HepG2 (cell line): Measurements from ENCODE around the gene DRAXIN. TPM values are rescaled to one million over a fixed set of nuclear protein-coding genes. Genes with fewer than 3 reads are reported as not detected.

Source experiments
- ATAC-seq: fragments of 200-7000 bp; cut with Tn5 transposase; 3 replicates; pipeline ENCODE4 v1.9.1; 2020; ENCODE audit warnings: mild to moderate bottlenecking, moderate library complexity
- BruUV-seq: library from RNA; stranded (reverse); fragments of 400-500 nt; replicated peaks from 2 replicates; lab custom pipeline; 2021; lab: Mats Ljungman, UMichigan
- CTCF ChIA-PET: fragments of 300-600 bp; formaldehyde crosslinking; extraction: SDS; loops from one replicate; lab custom pipeline; 2021; ENCODE audit warnings: low total read pairs, inconsistent platforms, low intra/inter-chr PET ratio; lab: Yijun Ruan, JAX
- POLR2A ChIA-PET: fragments of 350-600 bp; sonication (Branson Sonifier 250); formaldehyde crosslinking; loops from one replicate; lab custom pipeline; 2020; ENCODE audit warnings: antibody characterized with exemption, inconsistent platforms; lab: Yijun Ruan, JAX
- DNase-seq: peaks from one replicate; pipeline ENCODE4 v3.0.0-alpha.2; 2015; ENCODE audit warnings: low spot score
- FAIRE-seq: peaks from 3 replicates; lab custom pipeline; 2011; peaks lifted over from hg19 to GRCh38; lab: Jason Lieb, UNC
- H2AFZ ChIP-seq: one replicate; pipeline ENCODE4 v1.6.1; 2011; ENCODE audit warnings: low read length, inconsistent platforms
- H3K27ac ChIP-seq: fragments of 300-600 bp; 3 replicates; pipeline ENCODE4 v1.8.0; 2011; ENCODE audit warnings: mixed run types, mild to moderate bottlenecking, mixed read lengths, low read length, inconsistent platforms; ENCODE audit not compliant: insufficient read depth; ENCODE audit errors: extremely low read length
- H3K27me3 ChIP-seq, 2 experiments: fragments of 200-600 bp in 1 of 2; 2 replicates in 1 of 2; 3 replicates in 1 of 2; pipeline versions ENCODE4 v1.6.0 to v1.8.0; 2011; ENCODE audit warnings: low read length in 2 of 2, mild to moderate bottlenecking in 2 of 2, moderate library complexity in 2 of 2, inconsistent platforms in 1 of 2; ENCODE audit not compliant: insufficient read depth in 2 of 2, control insufficient read depth in 1 of 2
- H3K36me3 ChIP-seq, 2 experiments: fragments of 200-600 bp in 1 of 2; replicated peaks in 1 of 2; 2 replicates in 1 of 2; 3 replicates in 1 of 2; pipeline versions ENCODE4 v1.5.1 to v1.8.0; 2011; ENCODE audit warnings: low read length in 2 of 2, inconsistent platforms in 1 of 2; ENCODE audit not compliant: insufficient read depth in 2 of 2, control insufficient read depth in 1 of 2
- H3K4me1 ChIP-seq: 2 replicates; pipeline ENCODE4 v1.5.1; 2012; ENCODE audit warnings: low read length, inconsistent platforms; ENCODE audit not compliant: insufficient read depth
- H3K4me2 ChIP-seq: 2 replicates; pipeline ENCODE4 v1.6.0; 2011; ENCODE audit warnings: low read depth, low read length, inconsistent platforms
- H3K4me3 ChIP-seq, 3 experiments: fragments of 200-600 bp in 1 of 3; sonication (generic), shearing (Covaris generic) in 1 of 3; replicated peaks in 1 of 3; 2 replicates each; pipeline ENCODE4 v1.5.1; 2011 to 2016; ENCODE audit warnings: low read length in 3 of 3, inconsistent platforms in 2 of 3, low read depth in 2 of 3, mild to moderate bottlenecking in 2 of 3, control low read depth in 1 of 3, mixed read lengths in 1 of 3; ENCODE audit not compliant: insufficient read depth in 1 of 3
- H3K79me2 ChIP-seq: one replicate; pipeline ENCODE4 v1.6.1; 2011; ENCODE audit warnings: low read length, inconsistent platforms; ENCODE audit not compliant: insufficient read depth
- H3K9ac ChIP-seq: 2 replicates; pipeline ENCODE4 v1.6.0; 2011; ENCODE audit warnings: mild to moderate bottlenecking, low read depth, low read length, inconsistent platforms; ENCODE audit not compliant: insufficient read depth
- H3K9me3 ChIP-seq: 2 replicates; pipeline ENCODE4 v1.5.1; 2012; ENCODE audit warnings: mild to moderate bottlenecking, low read length
- H4K20me1 ChIP-seq: 2 replicates; pipeline ENCODE4 v1.6.0; 2011; ENCODE audit warnings: inconsistent platforms, mild to moderate bottlenecking, low read length, moderate library complexity; ENCODE audit not compliant: insufficient read depth
- HNRNPLL ChIP-seq: fragments of 200-400 bp; formaldehyde crosslinking; IDR thresholded peaks from 2 replicates; pipeline ENCODE4 v1.6.1; 2017; ENCODE audit warnings: mild to moderate bottlenecking, low read depth, low read length; ENCODE audit not compliant: poor library complexity, severe bottlenecking
- PITX1 ChIP-seq: sonication (generic); formaldehyde crosslinking; IDR thresholded peaks from 2 replicates; pipeline ENCODE4 v1.5.1; 2020; ENCODE audit warnings: mild to moderate bottlenecking, missing genetic modification reagents
- RFX3 ChIP-seq: IDR thresholded peaks from 2 replicates; pipeline ENCODE4 v1.6.1; 2016; ENCODE audit warnings: missing biosample characterization, missing genetic modification reagents
- SALL1 ChIP-seq: sonication (generic); formaldehyde crosslinking; IDR thresholded peaks from 2 replicates; pipeline ENCODE4 v1.8.0; 2022; ENCODE audit warnings: mild to moderate bottlenecking, missing genetic modification reagents
- SOX5 ChIP-seq: IDR thresholded peaks from 2 replicates; pipeline ENCODE4 v1.6.1; 2016; ENCODE audit warnings: borderline replicate concordance
- STAG1 ChIP-seq: sonication (generic); formaldehyde crosslinking; IDR thresholded peaks from 2 replicates; pipeline ENCODE4 v1.4.0; 2020; ENCODE audit warnings: missing genetic modification reagents
- ZNF263 ChIP-seq: sonication (generic); formaldehyde crosslinking; IDR thresholded peaks from 2 replicates; pipeline ENCODE4 v1.4.0; 2020; ENCODE audit warnings: missing genetic modification reagents
- ZSCAN25 ChIP-seq: sonication (generic); formaldehyde crosslinking; IDR thresholded peaks from 2 replicates; pipeline ENCODE4 v1.8.0; 2022; ENCODE audit warnings: mild to moderate bottlenecking, missing genetic modification reagents
- WGBS: methylation state at CpG from one replicate; pipeline ENCODE4 v1.1.6; 2017; ENCODE audit warnings: low lambda C conversion rate; 5-methylcytosine and 5-hydroxymethylcytosine counted together
- in situ Hi-C: cut with HindIII; loops from 2 replicates; pipeline ENCODE4 v1.10.0; 2017; ENCODE audit warnings: low pct_unique_long_range_greater_than_20kb; ENCODE audit not compliant: extremely low pct_ligation_motif_present
- intact Hi-C: fragments of 100-400 bp; cut with micrococcal nuclease; formaldehyde crosslinking; loops from one replicate; pipeline ENCODE4 v1.10.0; 2022; ENCODE audit not compliant: unreplicated experiment
- polyA plus RNA-seq, 8 experiments: library from polyadenylated mRNA; depleted of rRNA in 3 of 8; stranded (reverse) in 7 of 8; unstranded in 1 of 8; fragments of >200 nt; fragmentation: Illumina TruSeq in 4 of 8; extraction: Trizol in 4 of 8; gene quantifications; 2 replicates each; pipeline versions ENCODE4 v1.2.1 to v1.2.3, GENCODE V29; 2011 to 2016; ENCODE audit warnings: low read depth in 4 of 8, missing spikeins in 1 of 8, mixed read lengths in 1 of 8; ENCODE audit not compliant: insufficient read depth in 1 of 8
- total RNA-seq, 5 experiments: library from RNA; depleted of rRNA; stranded (reverse); fragments of >200 nt; fragmentation: Illumina TruSeq; extraction: Trizol; gene quantifications; 2 replicates each; pipeline ENCODE4 v1.2.3, GENCODE V29; 2016; ENCODE audit warnings: low read depth in 1 of 5
- TF ChIP-seq, protein P1 (sequence below): sonication (generic); formaldehyde crosslinking; IDR thresholded peaks from 2 replicates; pipeline ENCODE4 v1.4.0; 2020; ENCODE audit warnings: missing genetic modification reagents, low read depth, mild to moderate bottlenecking, borderline replicate concordance
- TF ChIP-seq, protein P2 (sequence below): sonication (generic); formaldehyde crosslinking; IDR thresholded peaks from 2 replicates; pipeline ENCODE4 v1.5.0; 2020; ENCODE audit warnings: mild to moderate bottlenecking, missing genetic modification reagents, moderate library complexity
- TF ChIP-seq, protein P3 (sequence below): sonication (generic); formaldehyde crosslinking; IDR thresholded peaks from 2 replicates; pipeline ENCODE4 v1.4.0; 2020; ENCODE audit warnings: low read depth, missing genetic modification reagents

DRAXIN gene
- total and polyA plus RNA-seq, 2 of the 13 experiments (the other 11 are each of a cell fraction or from before 2014, with no cell fraction given) = 0.02 TPM; not detected in 1

- Histone ChIP-seq H4K20me1 (no peaks in the 10 kb centered on the region), H3K79me2 (no peaks in the 10 kb centered on the region), H3K36me3 (no peaks in the 10 kb centered on the region), H3K27ac (no peak overlapping the region), H3K27me3 (peaks cover 17 to 57% of the 10 kb centered on the region in 2 experiments), H3K9me3 (no peaks in the 10 kb centered on the region), H3K4me3 (no peak overlapping the region), H3K4me1 (peaks cover 13% of the 10 kb centered on the region), H2AFZ (no peak overlapping the region), H3K4me2 (no peak overlapping the region), H3K9ac (no peak overlapping the region)
- no TSS peak for BruUV-seq
- CTCF ChIA-PET = no interaction called here
- in situ Hi-C loops = no loop called here
- intact Hi-C loops = no loop called here
- no peak for TF ChIP-seq SOX5
- POLR2A ChIA-PET = no interaction called here
- DNase-seq (no peak), FAIRE-seq (no peak), ATAC-seq (no peak)
- WGBS = 36% methylated on average over 4 of the region's 14 CpGs
Measured at GRCh38 chr1:11706292-11706691, 14.8 kb downstream of the DRAXIN start.

DNA sequence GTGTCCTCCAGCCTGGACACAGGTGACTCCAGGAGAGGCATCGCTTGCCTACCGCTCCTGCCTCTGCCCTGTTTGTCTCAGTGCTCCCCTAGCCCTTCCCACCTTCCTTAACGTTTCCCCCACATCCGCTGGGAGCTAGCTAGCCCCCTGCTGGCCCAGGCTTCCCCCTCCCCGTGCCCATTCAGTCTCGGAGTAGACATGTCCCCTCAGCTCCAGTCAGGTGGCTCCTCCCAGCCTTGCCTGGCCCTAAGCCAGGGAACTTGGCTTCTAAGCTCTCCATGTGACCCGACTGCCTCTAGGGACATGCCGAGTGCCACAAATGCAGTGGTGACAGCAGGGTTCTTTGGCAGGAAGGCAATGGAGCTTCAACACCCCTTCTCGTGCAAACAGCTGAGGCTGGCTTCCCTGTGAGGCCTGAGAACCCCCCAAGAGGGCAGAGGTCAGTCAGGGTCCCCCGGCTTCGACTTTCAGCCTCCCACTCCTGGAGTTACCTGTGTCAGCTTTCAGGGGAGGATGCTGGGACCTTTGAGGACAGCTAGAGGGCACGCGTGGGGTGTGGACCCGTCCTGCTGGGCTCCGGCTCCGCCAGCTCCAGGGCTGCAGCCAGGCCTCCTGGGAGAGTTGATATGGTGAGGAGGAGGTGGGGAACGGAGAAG, 16.2 kb downstream of the DRAXIN start:
- Histone ChIP-seq H2AFZ (no peak overlapping the region), H3K9me3 (no peaks in the 10 kb centered on the region), H3K4me3 (peak overlapping the region in 1 of 3 experiments; percentile 39; a peak in 1 of 6 replicates), H3K36me3 (no peaks in the 10 kb centered on the region), H3K9ac (no peak overlapping the region), H3K79me2 (no peaks in the 10 kb centered on the region), H4K20me1 (no peaks in the 10 kb centered on the region), H3K4me1 (peaks cover 13% of the 10 kb centered on the region), H3K27ac (no peak overlapping the region), H3K27me3 (peaks cover 17 to 57% of the 10 kb centered on the region in 2 experiments), H3K4me2 (peak overlapping the region; percentile 54)
- no TSS peak for BruUV-seq
- in situ Hi-C loops (no loop called here), intact Hi-C loops (no loop called here)
- DNase-seq = peak; percentile 69
- peak; percentile 81 for ATAC-seq
- no peak for FAIRE-seq
- 4% methylated on average over 8 of the region's 17 CpGs for WGBS
- ChIA-PET POLR2A (interaction anchor here (1.1 to 1.2 kb wide), 2 partner anchors 12 to 26 kb away, joined by 3 to 5 read pairs; no protein-coding TSS in a partner anchor), CTCF (no interaction called here)
- TF ChIP-seq PITX1 (CRISPR knock-in tag) (0 out of 2 replicates have a peak, but pooled peaks have one; percentile 38), SALL1 (CRISPR knock-in tag) (0 out of 2 replicates have a peak, but pooled peaks have one; percentile 15), HNRNPLL (no peak), ZSCAN25 (CRISPR knock-in tag) (0 out of 2 replicates have a peak, but pooled peaks have one; percentile 25), STAG1 (CRISPR knock-in tag) (peak; percentile 18; the same call in 1 of the 2 replicates), ZNF263 (CRISPR knock-in tag) (peak; percentile 68; the same call in 1 of the 2 replicates), RFX3 (CRISPR knock-in tag) (no peak)
- TF ChIP-seq, protein P1, sequence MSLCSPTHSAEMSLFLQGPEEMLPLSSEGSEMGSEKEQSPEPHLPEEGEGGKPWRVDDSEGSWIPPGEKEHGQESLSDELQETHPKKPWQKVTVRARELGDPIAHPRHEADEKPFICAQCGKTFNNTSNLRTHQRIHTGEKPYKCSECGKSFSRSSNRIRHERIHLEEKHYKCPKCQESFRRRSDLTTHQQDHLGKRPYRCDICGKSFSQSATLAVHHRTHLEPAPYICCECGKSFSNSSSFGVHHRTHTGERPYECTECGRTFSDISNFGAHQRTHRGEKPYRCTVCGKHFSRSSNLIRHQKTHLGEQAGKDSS (CRISPR knock-in tag) = peak; percentile 34; the same call in 1 of the 2 replicates
- TF ChIP-seq, protein P2, sequence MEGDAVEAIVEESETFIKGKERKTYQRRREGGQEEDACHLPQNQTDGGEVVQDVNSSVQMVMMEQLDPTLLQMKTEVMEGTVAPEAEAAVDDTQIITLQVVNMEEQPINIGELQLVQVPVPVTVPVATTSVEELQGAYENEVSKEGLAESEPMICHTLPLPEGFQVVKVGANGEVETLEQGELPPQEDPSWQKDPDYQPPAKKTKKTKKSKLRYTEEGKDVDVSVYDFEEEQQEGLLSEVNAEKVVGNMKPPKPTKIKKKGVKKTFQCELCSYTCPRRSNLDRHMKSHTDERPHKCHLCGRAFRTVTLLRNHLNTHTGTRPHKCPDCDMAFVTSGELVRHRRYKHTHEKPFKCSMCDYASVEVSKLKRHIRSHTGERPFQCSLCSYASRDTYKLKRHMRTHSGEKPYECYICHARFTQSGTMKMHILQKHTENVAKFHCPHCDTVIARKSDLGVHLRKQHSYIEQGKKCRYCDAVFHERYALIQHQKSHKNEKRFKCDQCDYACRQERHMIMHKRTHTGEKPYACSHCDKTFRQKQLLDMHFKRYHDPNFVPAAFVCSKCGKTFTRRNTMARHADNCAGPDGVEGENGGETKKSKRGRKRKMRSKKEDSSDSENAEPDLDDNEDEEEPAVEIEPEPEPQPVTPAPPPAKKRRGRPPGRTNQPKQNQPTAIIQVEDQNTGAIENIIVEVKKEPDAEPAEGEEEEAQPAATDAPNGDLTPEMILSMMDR = peak; percentile 36; the same call in 1 of the 2 replicates
- TF ChIP-seq, protein P3, sequence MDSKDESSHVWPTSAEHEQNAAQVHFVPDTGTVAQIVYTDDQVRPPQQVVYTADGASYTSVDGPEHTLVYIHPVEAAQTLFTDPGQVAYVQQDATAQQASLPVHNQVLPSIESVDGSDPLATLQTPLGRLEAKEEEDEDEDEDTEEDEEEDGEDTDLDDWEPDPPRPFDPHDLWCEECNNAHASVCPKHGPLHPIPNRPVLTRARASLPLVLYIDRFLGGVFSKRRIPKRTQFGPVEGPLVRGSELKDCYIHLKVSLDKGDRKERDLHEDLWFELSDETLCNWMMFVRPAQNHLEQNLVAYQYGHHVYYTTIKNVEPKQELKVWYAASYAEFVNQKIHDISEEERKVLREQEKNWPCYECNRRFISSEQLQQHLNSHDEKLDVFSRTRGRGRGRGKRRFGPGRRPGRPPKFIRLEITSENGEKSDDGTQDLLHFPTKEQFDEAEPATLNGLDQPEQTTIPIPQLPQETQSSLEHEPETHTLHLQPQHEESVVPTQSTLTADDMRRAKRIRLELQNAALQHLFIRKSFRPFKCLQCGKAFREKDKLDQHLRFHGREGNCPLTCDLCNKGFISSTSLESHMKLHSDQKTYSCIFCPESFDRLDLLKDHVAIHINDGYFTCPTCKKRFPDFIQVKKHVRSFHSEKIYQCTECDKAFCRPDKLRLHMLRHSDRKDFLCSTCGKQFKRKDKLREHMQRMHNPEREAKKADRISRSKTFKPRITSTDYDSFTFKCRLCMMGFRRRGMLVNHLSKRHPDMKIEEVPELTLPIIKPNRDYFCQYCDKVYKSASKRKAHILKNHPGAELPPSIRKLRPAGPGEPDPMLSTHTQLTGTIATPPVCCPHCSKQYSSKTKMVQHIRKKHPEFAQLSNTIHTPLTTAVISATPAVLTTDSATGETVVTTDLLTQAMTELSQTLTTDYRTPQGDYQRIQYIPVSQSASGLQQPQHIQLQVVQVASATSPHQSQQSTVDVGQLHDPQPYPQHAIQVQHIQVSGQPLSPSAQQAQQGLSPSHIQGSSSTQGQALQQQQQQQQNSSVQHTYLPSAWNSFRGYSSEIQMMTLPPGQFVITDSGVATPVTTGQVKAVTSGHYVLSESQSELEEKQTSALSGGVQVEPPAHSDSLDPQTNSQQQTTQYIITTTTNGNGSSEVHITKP (CRISPR knock-in tag) = peak; percentile 65; the same call in 1 of the 2 replicates
